Measurements from ENCODE around the gene TPD52L1.
A peak's percentile ranks its signal among the peaks of the same experiment; 100 is the strongest.

The TPD52L1 gene

GRCh38 chr6:125153391-125154117, at the start of gene TPD52L1:
Gene TPD52L1 (plus strand): TSS chr6:125153773. CDS start chr6:125153952, 179 bp downstream.
- H3K4me3 ChIP-seq (ENCODE audit: low read length): peak within 1 kb of the TSS; percentile 88
- H3K9me3 ChIP-seq (ENCODE audit: control insufficient read depth, low read length): no peaks in the 10 kb centered on the region
- H3K9ac ChIP-seq (ENCODE audit: low read length): peak within 1 kb of the TSS; percentile 77
- peaks cover 23% of the 10 kb centered on the region for H3K4me1 ChIP-seq (ENCODE audit: control insufficient read depth, insufficient read depth, low read length)
- peak; percentile 87 for DNase-seq (ENCODE audit: low read depth)
- H3K27me3 ChIP-seq (replicated peaks; ENCODE audit: control insufficient read depth, insufficient read depth, low read length): no peaks in the 10 kb centered on the region
- H3K36me3 ChIP-seq (ENCODE audit: control insufficient read depth, insufficient read depth, low read length, severe bottlenecking): no peaks in the 10 kb centered on the region

GRCh38 chr6:125104425-125104824, 49.1 kb upstream of the TPD52L1 start:
- DNase-seq (ENCODE audit: low read depth): peak; percentile 71

GRCh38 chr6:125107048-125107447, 46.5 kb upstream of the TPD52L1 start:
- no peak for DNase-seq (ENCODE audit: low read depth)
- Histone ChIP-seq H3K36me3 (ENCODE audit: control insufficient read depth, insufficient read depth, low read length, severe bottlenecking) (no peaks in the 10 kb centered on the region), H3K27me3 (replicated peaks; ENCODE audit: control insufficient read depth, insufficient read depth, low read length) (no peaks in the 10 kb centered on the region), H3K9me3 (ENCODE audit: control insufficient read depth, low read length) (peaks cover 34% of the 10 kb centered on the region), H3K9ac (ENCODE audit: low read length) (no peak overlapping the region), H3K4me3 (ENCODE audit: low read length) (no peak overlapping the region), H3K4me1 (ENCODE audit: control insufficient read depth, insufficient read depth, low read length) (peaks cover 29% of the 10 kb centered on the region)

More at GRCh38 chr6:125104425-125104824, 49.1 kb upstream of the TPD52L1 start:
- H3K9ac ChIP-seq (ENCODE audit: low read length): peak overlapping the region; percentile 56
- no peaks in the 10 kb centered on the region for H3K27me3 ChIP-seq (replicated peaks; ENCODE audit: control insufficient read depth, insufficient read depth, low read length)
- no peaks in the 10 kb centered on the region for H3K36me3 ChIP-seq (ENCODE audit: control insufficient read depth, insufficient read depth, low read length, severe bottlenecking)
- H3K4me3 ChIP-seq (ENCODE audit: low read length): peak overlapping the region; percentile 38
- H3K9me3 ChIP-seq (ENCODE audit: control insufficient read depth, low read length): peaks cover 8% of the 10 kb centered on the region
- peaks cover 36% of the 10 kb centered on the region for H3K4me1 ChIP-seq (ENCODE audit: control insufficient read depth, insufficient read depth, low read length)

GRCh38 chr6:125107896-125108295, 45.7 kb upstream of the TPD52L1 start:
- Histone ChIP-seq H3K4me3 (ENCODE audit: low read length) (no peak overlapping the region), H3K4me1 (ENCODE audit: control insufficient read depth, insufficient read depth, low read length) (peaks cover 21% of the 10 kb centered on the region), H3K27me3 (replicated peaks; ENCODE audit: control insufficient read depth, insufficient read depth, low read length) (no peaks in the 10 kb centered on the region), H3K36me3 (ENCODE audit: control insufficient read depth, insufficient read depth, low read length, severe bottlenecking) (no peaks in the 10 kb centered on the region), H3K9ac (ENCODE audit: low read length) (no peak overlapping the region), H3K9me3 (ENCODE audit: control insufficient read depth, low read length) (peaks cover 36% of the 10 kb centered on the region)
- no peak for DNase-seq (ENCODE audit: low read depth)

- no peak for DNase-seq (ENCODE audit: low read depth)
- Histone ChIP-seq H3K4me3 (ENCODE audit: low read length) (no peak overlapping the region), H3K9me3 (ENCODE audit: control insufficient read depth, low read length) (peaks cover 36% of the 10 kb centered on the region), H3K9ac (ENCODE audit: low read length) (no peak overlapping the region), H3K36me3 (ENCODE audit: control insufficient read depth, insufficient read depth, low read length, severe bottlenecking) (no peaks in the 10 kb centered on the region), H3K4me1 (ENCODE audit: control insufficient read depth, insufficient read depth, low read length) (no peaks in the 10 kb centered on the region), H3K27me3 (replicated peaks; ENCODE audit: control insufficient read depth, insufficient read depth, low read length) (no peaks in the 10 kb centered on the region)
Observed at GRCh38 chr6:125110056-125110455, 43.5 kb upstream of the TPD52L1 start.

- no peak overlapping the region for H3K9ac ChIP-seq (ENCODE audit: low read length)
- H3K36me3 ChIP-seq (ENCODE audit: control insufficient read depth, insufficient read depth, low read length, severe bottlenecking): no peaks in the 10 kb centered on the region
- H3K9me3 ChIP-seq (ENCODE audit: control insufficient read depth, low read length): peaks cover 36% of the 10 kb centered on the region
- no peak for DNase-seq (ENCODE audit: low read depth)
- no peaks in the 10 kb centered on the region for H3K27me3 ChIP-seq (replicated peaks; ENCODE audit: control insufficient read depth, insufficient read depth, low read length)
- no peaks in the 10 kb centered on the region for H3K4me1 ChIP-seq (ENCODE audit: control insufficient read depth, insufficient read depth, low read length)
- H3K4me3 ChIP-seq (ENCODE audit: low read length): peak overlapping the region; percentile 20
Observed at GRCh38 chr6:125111219-125111983, 42.2 kb upstream of the TPD52L1 start.

GRCh38 chr6:125112934-125113333, 40.6 kb upstream of the TPD52L1 start:
- H3K4me3 ChIP-seq (ENCODE audit: low read length): no peak overlapping the region
- H3K27me3 ChIP-seq (replicated peaks; ENCODE audit: control insufficient read depth, insufficient read depth, low read length): no peaks in the 10 kb centered on the region
- H3K9ac ChIP-seq (ENCODE audit: low read length): no peak overlapping the region
- no peak for DNase-seq (ENCODE audit: low read depth)
- no peaks in the 10 kb centered on the region for H3K4me1 ChIP-seq (ENCODE audit: control insufficient read depth, insufficient read depth, low read length)
- no peaks in the 10 kb centered on the region for H3K36me3 ChIP-seq (ENCODE audit: control insufficient read depth, insufficient read depth, low read length, severe bottlenecking)
- H3K9me3 ChIP-seq (ENCODE audit: control insufficient read depth, low read length): peaks cover 36% of the 10 kb centered on the region

- H3K4me3 ChIP-seq (ENCODE audit: low read length): no peak overlapping the region
- peak; percentile 88 for DNase-seq (ENCODE audit: low read depth)
Observed at GRCh38 chr6:125114248-125114858, 39.2 kb upstream of the TPD52L1 start.

GRCh38 chr6:125116170-125116569, 37.4 kb upstream of the TPD52L1 start:
- peaks cover 14% of the 10 kb centered on the region for H3K4me1 ChIP-seq (ENCODE audit: control insufficient read depth, insufficient read depth, low read length)
- H3K36me3 ChIP-seq (ENCODE audit: control insufficient read depth, insufficient read depth, low read length, severe bottlenecking): no peaks in the 10 kb centered on the region
- H3K9me3 ChIP-seq (ENCODE audit: control insufficient read depth, low read length): peaks cover 11% of the 10 kb centered on the region
- H3K9ac ChIP-seq (ENCODE audit: low read length): no peak overlapping the region
- H3K27me3 ChIP-seq (replicated peaks; ENCODE audit: control insufficient read depth, insufficient read depth, low read length): no peaks in the 10 kb centered on the region
- no peak overlapping the region for H3K4me3 ChIP-seq (ENCODE audit: low read length)
- DNase-seq (ENCODE audit: low read depth): no peak

More at GRCh38 chr6:125114248-125114858, 39.2 kb upstream of the TPD52L1 start:
- Histone ChIP-seq H3K9me3 (ENCODE audit: control insufficient read depth, low read length) (peaks cover 29% of the 10 kb centered on the region), H3K36me3 (ENCODE audit: control insufficient read depth, insufficient read depth, low read length, severe bottlenecking) (no peaks in the 10 kb centered on the region), H3K4me1 (ENCODE audit: control insufficient read depth, insufficient read depth, low read length) (peaks cover 3% of the 10 kb centered on the region), H3K9ac (ENCODE audit: low read length) (no peak overlapping the region), H3K27me3 (replicated peaks; ENCODE audit: control insufficient read depth, insufficient read depth, low read length) (no peaks in the 10 kb centered on the region)

GRCh38 chr6:125116710-125117109, 36.9 kb upstream of the TPD52L1 start:
- Histone ChIP-seq H3K4me3 (ENCODE audit: low read length) (no peak overlapping the region), H3K36me3 (ENCODE audit: control insufficient read depth, insufficient read depth, low read length, severe bottlenecking) (no peaks in the 10 kb centered on the region), H3K27me3 (replicated peaks; ENCODE audit: control insufficient read depth, insufficient read depth, low read length) (no peaks in the 10 kb centered on the region), H3K9me3 (ENCODE audit: control insufficient read depth, low read length) (peaks cover 6% of the 10 kb centered on the region), H3K4me1 (ENCODE audit: control insufficient read depth, insufficient read depth, low read length) (peaks cover 14% of the 10 kb centered on the region), H3K9ac (ENCODE audit: low read length) (no peak overlapping the region)
- DNase-seq (ENCODE audit: low read depth): no peak

GRCh38 chr6:125117818-125118217, 35.8 kb upstream of the TPD52L1 start:
- Histone ChIP-seq H3K4me1 (ENCODE audit: control insufficient read depth, insufficient read depth, low read length) (peaks cover 14% of the 10 kb centered on the region), H3K4me3 (ENCODE audit: low read length) (no peak overlapping the region), H3K27me3 (replicated peaks; ENCODE audit: control insufficient read depth, insufficient read depth, low read length) (no peaks in the 10 kb centered on the region), H3K9ac (ENCODE audit: low read length) (no peak overlapping the region), H3K9me3 (ENCODE audit: control insufficient read depth, low read length) (no peaks in the 10 kb centered on the region), H3K36me3 (ENCODE audit: control insufficient read depth, insufficient read depth, low read length, severe bottlenecking) (no peaks in the 10 kb centered on the region)
- DNase-seq (ENCODE audit: low read depth): no peak

All from adipocyte (in vitro differentiated cells).